ENCODE results near the gene GFY. TPM values are rescaled to one million over a fixed set of nuclear protein-coding genes. Genes with fewer than 3 reads are reported as not detected.

The GFY gene
- total and polyA plus RNA-seq, 9 of the 15 experiments (the other 6 are each of a cell fraction or from before 2014, with no cell fraction given): 0.06 to 0.40 (median 0.19) TPM; not detected in 3

GRCh38 chr19:49453757-49454240, 28.6 kb downstream of the GFY start (continued):
- TF ChIP-seq, protein P1, sequence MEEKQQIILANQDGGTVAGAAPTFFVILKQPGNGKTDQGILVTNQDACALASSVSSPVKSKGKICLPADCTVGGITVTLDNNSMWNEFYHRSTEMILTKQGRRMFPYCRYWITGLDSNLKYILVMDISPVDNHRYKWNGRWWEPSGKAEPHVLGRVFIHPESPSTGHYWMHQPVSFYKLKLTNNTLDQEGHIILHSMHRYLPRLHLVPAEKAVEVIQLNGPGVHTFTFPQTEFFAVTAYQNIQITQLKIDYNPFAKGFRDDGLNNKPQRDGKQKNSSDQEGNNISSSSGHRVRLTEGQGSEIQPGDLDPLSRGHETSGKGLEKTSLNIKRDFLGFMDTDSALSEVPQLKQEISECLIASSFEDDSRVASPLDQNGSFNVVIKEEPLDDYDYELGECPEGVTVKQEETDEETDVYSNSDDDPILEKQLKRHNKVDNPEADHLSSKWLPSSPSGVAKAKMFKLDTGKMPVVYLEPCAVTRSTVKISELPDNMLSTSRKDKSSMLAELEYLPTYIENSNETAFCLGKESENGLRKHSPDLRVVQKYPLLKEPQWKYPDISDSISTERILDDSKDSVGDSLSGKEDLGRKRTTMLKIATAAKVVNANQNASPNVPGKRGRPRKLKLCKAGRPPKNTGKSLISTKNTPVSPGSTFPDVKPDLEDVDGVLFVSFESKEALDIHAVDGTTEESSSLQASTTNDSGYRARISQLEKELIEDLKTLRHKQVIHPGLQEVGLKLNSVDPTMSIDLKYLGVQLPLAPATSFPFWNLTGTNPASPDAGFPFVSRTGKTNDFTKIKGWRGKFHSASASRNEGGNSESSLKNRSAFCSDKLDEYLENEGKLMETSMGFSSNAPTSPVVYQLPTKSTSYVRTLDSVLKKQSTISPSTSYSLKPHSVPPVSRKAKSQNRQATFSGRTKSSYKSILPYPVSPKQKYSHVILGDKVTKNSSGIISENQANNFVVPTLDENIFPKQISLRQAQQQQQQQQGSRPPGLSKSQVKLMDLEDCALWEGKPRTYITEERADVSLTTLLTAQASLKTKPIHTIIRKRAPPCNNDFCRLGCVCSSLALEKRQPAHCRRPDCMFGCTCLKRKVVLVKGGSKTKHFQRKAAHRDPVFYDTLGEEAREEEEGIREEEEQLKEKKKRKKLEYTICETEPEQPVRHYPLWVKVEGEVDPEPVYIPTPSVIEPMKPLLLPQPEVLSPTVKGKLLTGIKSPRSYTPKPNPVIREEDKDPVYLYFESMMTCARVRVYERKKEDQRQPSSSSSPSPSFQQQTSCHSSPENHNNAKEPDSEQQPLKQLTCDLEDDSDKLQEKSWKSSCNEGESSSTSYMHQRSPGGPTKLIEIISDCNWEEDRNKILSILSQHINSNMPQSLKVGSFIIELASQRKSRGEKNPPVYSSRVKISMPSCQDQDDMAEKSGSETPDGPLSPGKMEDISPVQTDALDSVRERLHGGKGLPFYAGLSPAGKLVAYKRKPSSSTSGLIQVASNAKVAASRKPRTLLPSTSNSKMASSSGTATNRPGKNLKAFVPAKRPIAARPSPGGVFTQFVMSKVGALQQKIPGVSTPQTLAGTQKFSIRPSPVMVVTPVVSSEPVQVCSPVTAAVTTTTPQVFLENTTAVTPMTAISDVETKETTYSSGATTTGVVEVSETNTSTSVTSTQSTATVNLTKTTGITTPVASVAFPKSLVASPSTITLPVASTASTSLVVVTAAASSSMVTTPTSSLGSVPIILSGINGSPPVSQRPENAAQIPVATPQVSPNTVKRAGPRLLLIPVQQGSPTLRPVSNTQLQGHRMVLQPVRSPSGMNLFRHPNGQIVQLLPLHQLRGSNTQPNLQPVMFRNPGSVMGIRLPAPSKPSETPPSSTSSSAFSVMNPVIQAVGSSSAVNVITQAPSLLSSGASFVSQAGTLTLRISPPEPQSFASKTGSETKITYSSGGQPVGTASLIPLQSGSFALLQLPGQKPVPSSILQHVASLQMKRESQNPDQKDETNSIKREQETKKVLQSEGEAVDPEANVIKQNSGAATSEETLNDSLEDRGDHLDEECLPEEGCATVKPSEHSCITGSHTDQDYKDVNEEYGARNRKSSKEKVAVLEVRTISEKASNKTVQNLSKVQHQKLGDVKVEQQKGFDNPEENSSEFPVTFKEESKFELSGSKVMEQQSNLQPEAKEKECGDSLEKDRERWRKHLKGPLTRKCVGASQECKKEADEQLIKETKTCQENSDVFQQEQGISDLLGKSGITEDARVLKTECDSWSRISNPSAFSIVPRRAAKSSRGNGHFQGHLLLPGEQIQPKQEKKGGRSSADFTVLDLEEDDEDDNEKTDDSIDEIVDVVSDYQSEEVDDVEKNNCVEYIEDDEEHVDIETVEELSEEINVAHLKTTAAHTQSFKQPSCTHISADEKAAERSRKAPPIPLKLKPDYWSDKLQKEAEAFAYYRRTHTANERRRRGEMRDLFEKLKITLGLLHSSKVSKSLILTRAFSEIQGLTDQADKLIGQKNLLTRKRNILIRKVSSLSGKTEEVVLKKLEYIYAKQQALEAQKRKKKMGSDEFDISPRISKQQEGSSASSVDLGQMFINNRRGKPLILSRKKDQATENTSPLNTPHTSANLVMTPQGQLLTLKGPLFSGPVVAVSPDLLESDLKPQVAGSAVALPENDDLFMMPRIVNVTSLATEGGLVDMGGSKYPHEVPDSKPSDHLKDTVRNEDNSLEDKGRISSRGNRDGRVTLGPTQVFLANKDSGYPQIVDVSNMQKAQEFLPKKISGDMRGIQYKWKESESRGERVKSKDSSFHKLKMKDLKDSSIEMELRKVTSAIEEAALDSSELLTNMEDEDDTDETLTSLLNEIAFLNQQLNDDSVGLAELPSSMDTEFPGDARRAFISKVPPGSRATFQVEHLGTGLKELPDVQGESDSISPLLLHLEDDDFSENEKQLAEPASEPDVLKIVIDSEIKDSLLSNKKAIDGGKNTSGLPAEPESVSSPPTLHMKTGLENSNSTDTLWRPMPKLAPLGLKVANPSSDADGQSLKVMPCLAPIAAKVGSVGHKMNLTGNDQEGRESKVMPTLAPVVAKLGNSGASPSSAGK (IDR thresholded peaks at IDR 0.05): no peak
- TF ChIP-seq ZSCAN32 (CRISPR knock-in tag; IDR thresholded peaks at IDR 0.05) (no peak), TAF15 (IDR thresholded peaks at IDR 0.05; ENCODE audit: low read depth, low read length) (no peak), ZMIZ1 (IDR thresholded peaks at IDR 0.05; ENCODE audit: low read depth in 2 of 2, low read length in 2 of 2) (no peak), BRD9 (IDR thresholded peaks at IDR 0.05; ENCODE audit: low read depth, partially characterized antibody) (peak; percentile 64), ARID3A (IDR thresholded peaks at IDR 0.05; ENCODE audit: borderline replicate concordance, low read depth, low read length) (no peak), MAZ (CRISPR knock-in tag; conservative IDR thresholded peaks at IDR 0.05 in 1 of 2, IDR thresholded peaks at IDR 0.05 in 1 of 2) (no peak)
